ENCODE data around the gene YARS1. TPM values are rescaled to one million over a fixed set of nuclear protein-coding genes. Genes with fewer than 3 reads are reported as not detected.

The YARS1 gene
- total RNA-seq, 1 experiment from 2014 or later = 180 TPM

- Histone ChIP-seq H2AFZ (no peak overlapping the region), H4K20me1 (ENCODE audit: insufficient read depth) (peaks cover 22% of the 10 kb centered on the region; the same call in 1 of the 2 replicates), H3F3A (ENCODE audit: insufficient read depth, low read depth) (peaks cover 79% of the 10 kb centered on the region), H3K79me2 (ENCODE audit: low read depth) (peaks cover 28% of the 10 kb centered on the region), H3K4me1 (replicated peaks; ENCODE audit: insufficient read depth) (peaks cover 69% of the 10 kb centered on the region), H3K9me2 (ENCODE audit: insufficient read depth) (no peaks in the 10 kb centered on the region), H3K27me3 (ENCODE audit: insufficient read depth, low read depth) (no peaks in the 10 kb centered on the region), H3K4me2 (no peak overlapping the region), H3K4me3 (no peak overlapping the region), H3K27ac (peak overlapping the region; percentile 25), H3K36me3 (ENCODE audit: low read depth) (peaks cover 26% of the 10 kb centered on the region), H3K9me3 (ENCODE audit: insufficient read depth, low read depth) (no peaks in the 10 kb centered on the region)
- DNase-seq = no peak
- BruUV-seq (replicated peaks) = no TSS peak
- POLR2A ChIA-PET (ENCODE audit: unreplicated experiment) = interaction anchor here (0.8 kb wide), 1 partner anchor 60 kb away, joined by 4 read pairs; no protein-coding TSS in a partner anchor
- TF ChIP-seq EZH2 (IDR thresholded peaks at IDR 0.05; ENCODE audit: low read depth) = no peak
- TF ChIP-seq, protein P1, sequence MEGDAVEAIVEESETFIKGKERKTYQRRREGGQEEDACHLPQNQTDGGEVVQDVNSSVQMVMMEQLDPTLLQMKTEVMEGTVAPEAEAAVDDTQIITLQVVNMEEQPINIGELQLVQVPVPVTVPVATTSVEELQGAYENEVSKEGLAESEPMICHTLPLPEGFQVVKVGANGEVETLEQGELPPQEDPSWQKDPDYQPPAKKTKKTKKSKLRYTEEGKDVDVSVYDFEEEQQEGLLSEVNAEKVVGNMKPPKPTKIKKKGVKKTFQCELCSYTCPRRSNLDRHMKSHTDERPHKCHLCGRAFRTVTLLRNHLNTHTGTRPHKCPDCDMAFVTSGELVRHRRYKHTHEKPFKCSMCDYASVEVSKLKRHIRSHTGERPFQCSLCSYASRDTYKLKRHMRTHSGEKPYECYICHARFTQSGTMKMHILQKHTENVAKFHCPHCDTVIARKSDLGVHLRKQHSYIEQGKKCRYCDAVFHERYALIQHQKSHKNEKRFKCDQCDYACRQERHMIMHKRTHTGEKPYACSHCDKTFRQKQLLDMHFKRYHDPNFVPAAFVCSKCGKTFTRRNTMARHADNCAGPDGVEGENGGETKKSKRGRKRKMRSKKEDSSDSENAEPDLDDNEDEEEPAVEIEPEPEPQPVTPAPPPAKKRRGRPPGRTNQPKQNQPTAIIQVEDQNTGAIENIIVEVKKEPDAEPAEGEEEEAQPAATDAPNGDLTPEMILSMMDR (conservative IDR thresholded peaks at IDR 0.05) = no peak
- intact Hi-C loops (cut with micrococcal nuclease; ENCODE audit: unreplicated experiment) = loop anchor here (1.0 to 2.0 kb wide), 4 partner anchors 14 to 60 kb away; no protein-coding TSS in a partner anchor
- CTCF ChIA-PET = interaction anchor here (0.5 to 1.5 kb wide), 6 partner anchors 10 to 696 kb away, joined by 3 to 7 read pairs (median 4); no protein-coding TSS in a partner anchor
Observed at GRCh38 chr1:32772281-32773017, 44.7 kb downstream of the YARS1 start.

DNA sequence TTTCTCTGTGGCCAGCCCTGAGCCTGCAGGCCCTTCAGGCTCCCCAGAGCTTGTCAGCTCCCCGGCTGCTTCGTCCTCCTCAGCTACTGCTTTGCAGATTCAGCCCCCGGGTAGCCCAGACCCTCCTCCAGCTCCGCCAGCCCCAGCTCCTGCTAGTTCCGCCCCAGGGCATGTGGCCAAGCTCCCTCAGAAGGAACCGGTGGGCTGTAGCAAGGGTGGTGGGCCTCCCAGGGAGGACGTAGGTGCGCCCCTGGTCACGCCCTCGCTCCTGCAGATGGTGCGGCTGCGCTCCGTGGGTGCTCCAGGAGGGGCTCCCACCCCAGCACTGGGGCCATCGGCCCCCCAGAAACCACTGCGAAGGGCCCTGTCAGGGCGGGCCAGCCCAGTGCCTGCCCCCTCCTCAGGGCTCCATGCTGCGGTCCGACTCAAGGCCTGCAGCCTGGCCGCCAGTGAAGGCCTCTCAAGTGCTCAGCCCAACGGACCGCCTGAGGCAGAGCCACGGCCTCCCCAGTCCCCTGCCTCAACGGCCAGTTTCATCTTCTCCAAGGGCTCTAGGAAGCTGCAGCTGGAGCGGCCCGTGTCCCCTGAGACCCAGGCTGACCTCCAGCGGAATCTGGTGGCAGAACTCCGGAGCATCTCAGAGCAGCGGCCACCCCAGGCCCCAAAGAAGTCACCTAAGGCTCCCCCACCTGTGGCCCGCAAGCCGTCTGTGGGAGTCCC lies 45.4 kb downstream of the YARS1 start:
- no peaks in the 10 kb centered on the region for H3K9me2 ChIP-seq (ENCODE audit: insufficient read depth)
- intact Hi-C loops (cut with micrococcal nuclease; ENCODE audit: unreplicated experiment) = loop anchor here (2.0 kb wide), 1 partner anchor 13 kb away; no protein-coding TSS in a partner anchor
- ChIA-PET POLR2A (ENCODE audit: unreplicated experiment) (interaction anchor here (0.8 kb wide), 1 partner anchor 59 kb away, joined by 4 read pairs; no protein-coding TSS in a partner anchor), CTCF (interaction anchor here (0.6 to 1.5 kb wide), 3 partner anchors 59 to 697 kb away, joined by 3 to 7 read pairs (median 5); no protein-coding TSS in a partner anchor)
- no peaks in the 10 kb centered on the region for H3K9me3 ChIP-seq (ENCODE audit: insufficient read depth, low read depth)
- TF ChIP-seq, protein P1 (conservative IDR thresholded peaks at IDR 0.05) = no peak
- TF ChIP-seq EZH2 (IDR thresholded peaks at IDR 0.05; ENCODE audit: low read depth) = no peak
- no peak overlapping the region for H3K4me3 ChIP-seq
- peaks cover 29% of the 10 kb centered on the region for H4K20me1 ChIP-seq (ENCODE audit: insufficient read depth)
- peaks cover 35% of the 10 kb centered on the region for H3K79me2 ChIP-seq (ENCODE audit: low read depth)
- DNase-seq = peak in 1 of 2 experiments; percentile 29
- no peak overlapping the region for H3K4me2 ChIP-seq
- H2AFZ ChIP-seq = no peak overlapping the region
- peaks cover 32% of the 10 kb centered on the region for H3K36me3 ChIP-seq (ENCODE audit: low read depth)
- H3F3A ChIP-seq (ENCODE audit: insufficient read depth, low read depth) = peaks cover 79% of the 10 kb centered on the region
- peaks cover 76% of the 10 kb centered on the region for H3K4me1 ChIP-seq (replicated peaks; ENCODE audit: insufficient read depth)
- no peaks in the 10 kb centered on the region for H3K27me3 ChIP-seq (ENCODE audit: insufficient read depth, low read depth)
- no TSS peak for BruUV-seq (replicated peaks)
- no peak overlapping the region for H3K27ac ChIP-seq

GRCh38 chr1:32770741-32771548 lies 46.2 kb downstream of the YARS1 start:
- CTCF ChIA-PET = no interaction called here
- intact Hi-C loops (cut with micrococcal nuclease; ENCODE audit: unreplicated experiment) = no loop called here
- BruUV-seq (replicated peaks) = no TSS peak

More at GRCh38 chr1:32770741-32771548, 46.2 kb downstream of the YARS1 start:
- Histone ChIP-seq H3K9me2 (ENCODE audit: insufficient read depth) (no peaks in the 10 kb centered on the region), H3K79me2 (ENCODE audit: low read depth) (peaks cover 43% of the 10 kb centered on the region), H3K36me3 (ENCODE audit: low read depth) (peaks cover 27% of the 10 kb centered on the region; the same call in 1 of the 2 replicates), H3K27ac (no peak overlapping the region), H3K9me3 (ENCODE audit: insufficient read depth, low read depth) (no peaks in the 10 kb centered on the region), H3K4me3 (no peak overlapping the region), H4K20me1 (ENCODE audit: insufficient read depth) (peaks cover 37% of the 10 kb centered on the region), H3K4me1 (replicated peaks; ENCODE audit: insufficient read depth) (peaks cover 81% of the 10 kb centered on the region), H2AFZ (no peak overlapping the region), H3K4me2 (no peak overlapping the region), H3K27me3 (ENCODE audit: insufficient read depth, low read depth) (no peaks in the 10 kb centered on the region), H3F3A (ENCODE audit: insufficient read depth, low read depth) (peaks cover 79% of the 10 kb centered on the region)
- TF ChIP-seq EZH2 (IDR thresholded peaks at IDR 0.05; ENCODE audit: low read depth) = no peak
- TF ChIP-seq, protein P1 (conservative IDR thresholded peaks at IDR 0.05) = no peak
- POLR2A ChIA-PET (ENCODE audit: unreplicated experiment) = no interaction called here
- DNase-seq = peak in 1 of 2 experiments; percentile 6

Measured in PC-9 (cell line).